Mesothelial cell of epicardium (in vitro differentiated cells): ENCODE data around the gene COIL. TPM values are rescaled to one million over a fixed set of nuclear protein-coding genes. Genes with fewer than 3 reads are reported as not detected.
A peak's percentile ranks its signal among the peaks of the same experiment; 100 is the strongest.

Experiments
- DNase-seq, 2 experiments: peaks; one replicate each; pipeline ENCODE4 v3.0.0; 2021; ENCODE audit warnings: low spot score in 2 of 2; ENCODE audit not compliant: unreplicated experiment in 2 of 2
- H3K27ac Mint-ChIP-seq: 2 replicates; pipeline ENCODE4 v1.8.0; 2021; ENCODE audit warnings: mixed read lengths
- H3K27me3 Mint-ChIP-seq: 2 replicates; pipeline ENCODE4 v1.8.0; 2021; ENCODE audit warnings: low read depth, mixed read lengths
- H3K36me3 Mint-ChIP-seq: 2 replicates; pipeline ENCODE4 v1.8.0; 2021; ENCODE audit warnings: mixed read lengths
- H3K4me1 Mint-ChIP-seq: 2 replicates; pipeline ENCODE4 v1.8.0; 2021; ENCODE audit warnings: mixed read lengths
- H3K4me3 Mint-ChIP-seq: 2 replicates; pipeline ENCODE4 v1.8.0; 2021; ENCODE audit warnings: mild to moderate bottlenecking, moderate library complexity, mixed read lengths
- H3K9me3 Mint-ChIP-seq: 2 replicates; pipeline ENCODE4 v1.8.0; 2021; ENCODE audit warnings: mixed read lengths
- total RNA-seq: library from RNA; stranded (reverse); gene quantifications from 3 replicates; pipeline ENCODE4 v1.2.1, GENCODE V29; 2021
- TF ChIP-seq, protein P1 (sequence below): fragments of 200-600 bp; sonication (generic); IDR thresholded peaks from one replicate; pipeline ENCODE4 v1.5.0; 2021; ENCODE audit warnings: antibody characterized with exemption; ENCODE audit not compliant: unreplicated experiment

Gene COIL
- 22.5 to 23.1 TPM (median 23.0 TPM) in 3 replicates for total RNA-seq

DNA sequence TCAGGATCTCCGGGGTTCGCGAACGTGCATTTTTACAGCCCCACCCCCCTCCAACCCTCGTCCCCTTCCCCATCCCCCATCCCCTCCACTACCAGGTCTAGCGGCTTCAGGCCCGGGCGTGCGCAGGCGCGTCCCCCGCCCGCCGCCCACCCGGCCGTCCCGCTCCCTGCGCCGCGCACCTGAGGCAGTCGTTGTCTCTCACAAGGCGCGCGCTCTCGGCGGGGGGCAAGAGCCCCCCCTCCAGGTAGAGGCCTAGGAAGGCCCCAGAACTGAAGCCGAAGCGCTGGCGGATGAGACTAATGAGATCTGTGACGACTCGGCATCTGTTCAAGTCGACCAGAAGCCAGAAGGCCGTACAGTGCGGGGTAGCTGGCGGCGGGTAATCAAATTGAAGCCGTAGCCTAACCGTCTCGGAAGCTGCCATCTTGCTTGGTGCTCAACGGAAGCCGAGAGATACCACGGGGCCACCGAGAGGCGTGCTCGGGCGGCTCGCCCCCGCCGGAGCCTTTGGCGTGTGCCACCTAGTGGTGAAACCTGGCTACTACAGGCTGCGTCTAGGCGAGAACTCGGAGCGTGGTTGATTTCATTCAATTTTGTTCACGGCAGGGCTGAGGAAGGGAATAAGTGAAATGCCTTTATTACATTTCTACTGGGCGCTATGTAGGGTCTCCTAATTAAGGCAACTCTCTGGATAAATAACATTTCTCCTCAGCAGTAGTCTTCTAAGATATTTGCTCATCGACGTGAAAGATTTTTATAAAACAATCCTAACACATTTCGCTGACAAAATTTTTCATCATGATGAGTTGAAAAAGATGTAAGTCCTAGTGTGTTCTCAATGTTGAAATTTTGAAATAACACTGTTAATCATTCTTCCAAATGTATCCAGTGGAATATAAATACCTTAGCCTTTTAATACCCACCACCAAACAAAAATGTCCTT lies at the start of gene COIL:
Gene COIL, minus strand, starts transcription at position 455 of the 943 bp plus-strand sequence. Its CDS starts 31 bp downstream, at position 424.
- H3K27me3 Mint-ChIP-seq, result no peaks in the 10 kb centered on the region
- H3K36me3 Mint-ChIP-seq, result no peaks in the 10 kb centered on the region
- peak; percentile 82 to 97 for DNase-seq
- peak within 1 kb of the TSS; percentile 93 for H3K27ac Mint-ChIP-seq
- peak within 1 kb of the TSS; percentile 81 for H3K4me3 Mint-ChIP-seq
- no peaks in the 10 kb centered on the region for H3K9me3 Mint-ChIP-seq
- TF ChIP-seq, protein P1, sequence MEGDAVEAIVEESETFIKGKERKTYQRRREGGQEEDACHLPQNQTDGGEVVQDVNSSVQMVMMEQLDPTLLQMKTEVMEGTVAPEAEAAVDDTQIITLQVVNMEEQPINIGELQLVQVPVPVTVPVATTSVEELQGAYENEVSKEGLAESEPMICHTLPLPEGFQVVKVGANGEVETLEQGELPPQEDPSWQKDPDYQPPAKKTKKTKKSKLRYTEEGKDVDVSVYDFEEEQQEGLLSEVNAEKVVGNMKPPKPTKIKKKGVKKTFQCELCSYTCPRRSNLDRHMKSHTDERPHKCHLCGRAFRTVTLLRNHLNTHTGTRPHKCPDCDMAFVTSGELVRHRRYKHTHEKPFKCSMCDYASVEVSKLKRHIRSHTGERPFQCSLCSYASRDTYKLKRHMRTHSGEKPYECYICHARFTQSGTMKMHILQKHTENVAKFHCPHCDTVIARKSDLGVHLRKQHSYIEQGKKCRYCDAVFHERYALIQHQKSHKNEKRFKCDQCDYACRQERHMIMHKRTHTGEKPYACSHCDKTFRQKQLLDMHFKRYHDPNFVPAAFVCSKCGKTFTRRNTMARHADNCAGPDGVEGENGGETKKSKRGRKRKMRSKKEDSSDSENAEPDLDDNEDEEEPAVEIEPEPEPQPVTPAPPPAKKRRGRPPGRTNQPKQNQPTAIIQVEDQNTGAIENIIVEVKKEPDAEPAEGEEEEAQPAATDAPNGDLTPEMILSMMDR, result peak; percentile 100
- H3K4me1 Mint-ChIP-seq, result peaks cover 13% of the 10 kb centered on the region

DNA sequence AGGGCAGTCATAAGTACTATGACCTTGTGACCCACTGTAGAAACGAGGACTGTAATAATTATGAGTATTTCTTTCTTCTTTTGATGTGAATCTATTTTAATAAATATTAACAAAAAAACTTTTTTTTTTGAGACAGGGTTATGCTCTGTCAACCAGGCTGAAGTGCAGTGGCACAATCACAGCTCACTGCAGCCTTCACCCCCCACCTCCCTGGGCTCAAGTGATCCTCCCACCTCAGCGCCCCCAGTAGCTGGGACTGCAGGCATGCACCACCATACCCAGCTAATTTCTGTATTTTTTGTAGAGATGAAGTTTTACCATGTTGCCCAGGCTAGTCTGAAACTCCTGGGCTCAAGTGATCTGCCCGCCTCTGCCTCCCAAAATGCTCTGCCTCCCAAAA lies 49.6 kb upstream of the COIL start:
- Mint-ChIP-seq H3K27ac (no peak overlapping the region), H3K27me3 (no peaks in the 10 kb centered on the region), H3K4me3 (no peak overlapping the region), H3K36me3 (peaks cover under 1% of the 10 kb centered on the region), H3K9me3 (no peaks in the 10 kb centered on the region), H3K4me1 (peaks cover 7% of the 10 kb centered on the region)
- no peak for DNase-seq
- TF ChIP-seq, protein P1, result no peak

DNA sequence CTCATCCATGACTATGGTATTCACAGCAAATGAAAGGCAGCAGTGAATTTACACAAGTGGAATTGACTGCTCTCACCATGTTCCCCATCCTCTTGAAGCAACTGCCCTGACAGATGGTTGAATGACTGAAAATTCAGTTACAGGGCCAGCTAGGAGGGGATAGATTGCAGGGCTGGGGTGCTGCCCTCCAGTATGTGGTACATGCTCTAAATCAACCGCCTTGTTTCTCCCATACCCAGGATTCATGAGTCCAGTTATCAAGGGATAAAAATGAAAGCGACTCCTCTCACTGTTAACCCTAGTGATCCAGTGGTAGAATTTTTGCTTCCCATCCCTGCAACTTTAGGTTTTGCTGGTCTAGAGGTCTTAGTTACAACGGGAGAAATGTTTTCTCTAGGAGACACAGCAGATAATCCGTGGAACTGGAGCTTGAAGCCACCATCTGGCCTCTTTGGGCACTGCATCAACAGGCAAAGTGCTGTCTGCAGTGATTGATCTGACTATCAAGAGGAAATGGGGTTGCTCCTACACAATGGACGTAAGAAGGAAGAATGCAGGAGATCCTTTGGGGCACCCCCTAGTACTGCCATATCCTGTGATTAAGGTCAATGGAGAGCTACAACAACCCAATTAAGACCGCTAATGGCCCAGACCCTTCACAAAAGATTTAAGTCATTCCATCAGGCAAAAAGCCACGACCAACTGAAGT lies 49.0 kb upstream of the COIL start:
- TF ChIP-seq, protein P1, result peak; percentile 42
- no peaks in the 10 kb centered on the region for H3K27me3 Mint-ChIP-seq
- H3K4me1 Mint-ChIP-seq, result peaks cover 7% of the 10 kb centered on the region
- peaks cover 3% of the 10 kb centered on the region for H3K36me3 Mint-ChIP-seq
- no peak overlapping the region for H3K4me3 Mint-ChIP-seq
- no peak overlapping the region for H3K27ac Mint-ChIP-seq
- no peaks in the 10 kb centered on the region for H3K9me3 Mint-ChIP-seq
- no peak for DNase-seq

- no peaks in the 10 kb centered on the region for H3K27me3 Mint-ChIP-seq
- H3K27ac Mint-ChIP-seq, result no peak overlapping the region
- DNase-seq, result no peak
- TF ChIP-seq, protein P1, result no peak
- no peak overlapping the region for H3K4me3 Mint-ChIP-seq
- peaks cover 3% of the 10 kb centered on the region for H3K36me3 Mint-ChIP-seq
- peaks cover 7% of the 10 kb centered on the region for H3K4me1 Mint-ChIP-seq
- H3K9me3 Mint-ChIP-seq, result no peaks in the 10 kb centered on the region
Observed at GRCh38 chr17:57008958-57009357, 48.1 kb upstream of the COIL start.

- TF ChIP-seq, protein P1, result no peak
- no peaks in the 10 kb centered on the region for H3K27me3 Mint-ChIP-seq
- no peak overlapping the region for H3K27ac Mint-ChIP-seq
- H3K9me3 Mint-ChIP-seq, result no peaks in the 10 kb centered on the region
- peaks cover 13% of the 10 kb centered on the region for H3K36me3 Mint-ChIP-seq
- DNase-seq, result no peak
- no peak overlapping the region for H3K4me3 Mint-ChIP-seq
- peaks cover 5% of the 10 kb centered on the region for H3K4me1 Mint-ChIP-seq
Observed at GRCh38 chr17:57006040-57006439, 45.2 kb upstream of the COIL start.
